Measurements from ENCODE around the gene ZNRF3.

GRCh38 chr22:28921585-28921879 is 38.2 kb downstream of the ZNRF3 start:
- TF ChIP-seq CTCF (conservative IDR thresholded peaks at IDR 0.05; ENCODE audit: low read depth in 2 of 2) (no peak), EZH2 (IDR thresholded peaks at IDR 0.05; ENCODE audit: low read depth, unreplicated experiment) (no peak)
- TF ChIP-seq, protein P1, sequence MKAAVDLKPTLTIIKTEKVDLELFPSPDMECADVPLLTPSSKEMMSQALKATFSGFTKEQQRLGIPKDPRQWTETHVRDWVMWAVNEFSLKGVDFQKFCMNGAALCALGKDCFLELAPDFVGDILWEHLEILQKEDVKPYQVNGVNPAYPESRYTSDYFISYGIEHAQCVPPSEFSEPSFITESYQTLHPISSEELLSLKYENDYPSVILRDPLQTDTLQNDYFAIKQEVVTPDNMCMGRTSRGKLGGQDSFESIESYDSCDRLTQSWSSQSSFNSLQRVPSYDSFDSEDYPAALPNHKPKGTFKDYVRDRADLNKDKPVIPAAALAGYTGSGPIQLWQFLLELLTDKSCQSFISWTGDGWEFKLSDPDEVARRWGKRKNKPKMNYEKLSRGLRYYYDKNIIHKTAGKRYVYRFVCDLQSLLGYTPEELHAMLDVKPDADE (IDR thresholded peaks at IDR 0.05), result no peak
